Skeletal muscle cell (primary cell): ENCODE measurements around the gene TNFRSF13B.
A peak's percentile ranks its signal among the peaks of the same experiment; 100 is the strongest.
"Not testable (repeated sequence)": the region's sequence is repeated elsewhere in the genome, so short reads cannot be mapped to it uniquely, and the experiment has no call there.

Experiments
- DNase-seq: peaks from one replicate; pipeline ENCODE4 v3.0.0-alpha.2; 2010; ENCODE audit warnings: low read depth
- H3K4me3 ChIP-seq: 2 replicates; pipeline ENCODE4 v1.5.1; 2011; ENCODE audit warnings: low read depth, mild to moderate bottlenecking, control low read depth, low read length, moderate library complexity

TNFRSF13B gene

GRCh38 chr17:16971458-16972338, at the start of gene TNFRSF13B:
Gene TNFRSF13B, minus strand, starts transcription at chr17:16972118. Its CDS starts 43 bp downstream, at chr17:16972075.
- no peak for DNase-seq
- no peak within 1 kb of the TSS for H3K4me3 ChIP-seq

GRCh38 chr17:17021194-17021863, 49.4 kb upstream of the TNFRSF13B start:
- no peak for DNase-seq
- H3K4me3 ChIP-seq: no peak overlapping the region

GRCh38 chr17:17020821-17021193, 48.9 kb upstream of the TNFRSF13B start:
- DNase-seq: no peak
- H3K4me3 ChIP-seq: no peak overlapping the region

- no peak overlapping the region for H3K4me3 ChIP-seq
- no peak for DNase-seq
Measured at GRCh38 chr17:17019891-17020456, 48.1 kb upstream of the TNFRSF13B start.

- no peak overlapping the region for H3K4me3 ChIP-seq
- DNase-seq: no peak
Measured at GRCh38 chr17:17019430-17019762, 47.5 kb upstream of the TNFRSF13B start.

- DNase-seq: no peak
- no peak overlapping the region for H3K4me3 ChIP-seq
Measured at GRCh38 chr17:17018612-17019429, 46.9 kb upstream of the TNFRSF13B start.

- DNase-seq: no peak
- no peak overlapping the region for H3K4me3 ChIP-seq
Measured at GRCh38 chr17:17018021-17018441, 46.1 kb upstream of the TNFRSF13B start.

GRCh38 chr17:17017343-17018014, 45.6 kb upstream of the TNFRSF13B start:
- no peak for DNase-seq
- no peak overlapping the region for H3K4me3 ChIP-seq

- H3K4me3 ChIP-seq, DNase-seq: not testable (repeated sequence)
Measured at GRCh38 chr17:17016199-17017197, 44.6 kb upstream of the TNFRSF13B start.

GRCh38 chr17:17015230-17015629, 43.3 kb upstream of the TNFRSF13B start:
- H3K4me3 ChIP-seq: no peak overlapping the region
- DNase-seq: no peak

GRCh38 chr17:17014748-17015124, 42.8 kb upstream of the TNFRSF13B start:
- not testable (repeated sequence) for H3K4me3 ChIP-seq, DNase-seq

GRCh38 chr17:17013828-17014747, 42.2 kb upstream of the TNFRSF13B start:
- not testable (repeated sequence) for DNase-seq, H3K4me3 ChIP-seq

- not testable (repeated sequence) for H3K4me3 ChIP-seq
- peak; percentile 70 for DNase-seq
Measured at GRCh38 chr17:17011043-17011907, 39.4 kb upstream of the TNFRSF13B start.

GRCh38 chr17:17010545-17011034, 38.7 kb upstream of the TNFRSF13B start:
- not testable (repeated sequence) for H3K4me3 ChIP-seq, DNase-seq

GRCh38 chr17:17009972-17010371, 38.1 kb upstream of the TNFRSF13B start:
- not testable (repeated sequence) for DNase-seq, H3K4me3 ChIP-seq
